Suprapubic skin (tissue), 4 donors: ENCODE results near the gene ACSL6. TPM values are rescaled to one million over a fixed set of nuclear protein-coding genes. Genes with fewer than 3 reads are reported as not detected.

Experiments used
- DNase-seq, 2 donors: peaks; one replicate each; pipeline ENCODE4 v3.0.0-alpha.2; 2019; ENCODE audit warnings: low spot score in 2 of 2
- H3K27ac ChIP-seq: fragments of 200-600 bp; sonication (generic); one replicate; pipeline ENCODE4 v1.5.1; 2019
- H3K27me3 ChIP-seq: fragments of 200-600 bp; sonication (generic); one replicate; pipeline ENCODE4 v1.5.1; 2019
- H3K36me3 ChIP-seq: fragments of 200-600 bp; sonication (generic); one replicate; pipeline ENCODE4 v1.5.1; 2019
- H3K4me1 ChIP-seq: fragments of 200-600 bp; sonication (generic); one replicate; pipeline ENCODE4 v1.5.1; 2019
- H3K4me3 ChIP-seq: fragments of 200-600 bp; sonication (generic); one replicate; pipeline ENCODE4 v1.5.1; 2019; ENCODE audit warnings: mild to moderate bottlenecking
- H3K9me3 ChIP-seq: fragments of 200-600 bp; sonication (generic); one replicate; pipeline ENCODE4 v1.5.1; 2019
- CTCF ChIP-seq, 2 donors: fragments of 200-600 bp in 1 of 2; fragments of 450-650 bp in 1 of 2; sonication (generic) in 1 of 2; IDR thresholded peaks; one replicate each; pipeline ENCODE4 v1.5.1; 2016 to 2019; ENCODE audit warnings: antibody characterized with exemption in 2 of 2, mild to moderate bottlenecking in 1 of 2, moderate library complexity in 1 of 2
- EP300 ChIP-seq: sonication (generic); formaldehyde crosslinking; IDR thresholded peaks from one replicate; pipeline ENCODE4 v1.6.1; 2017; ENCODE audit warnings: antibody characterized with exemption
- POLR2A ChIP-seq, 2 donors: fragments of 450-650 bp; IDR thresholded peaks; one replicate each; pipeline ENCODE4 v1.6.1; 2017; ENCODE audit warnings: antibody characterized with exemption in 2 of 2, mild to moderate bottlenecking in 2 of 2, moderate library complexity in 2 of 2
- POLR2AphosphoS5 ChIP-seq, 3 donors: sonication (generic); formaldehyde crosslinking; IDR thresholded peaks; one replicate each; pipeline ENCODE4 v1.6.1; 2017; ENCODE audit warnings: antibody characterized with exemption in 3 of 3
- WGBS: methylation state at CpG from one replicate; pipeline ENCODE4 v1.1.5; 2018; 5-methylcytosine and 5-hydroxymethylcytosine counted together
- total RNA-seq, 4 donors: library from RNA; depleted of rRNA; stranded (reverse); fragments of >200 nt; gene quantifications; one replicate each; pipeline ENCODE4 v1.1.0, GENCODE V29; 2016

ACSL6 gene
- total RNA-seq, 4 donors from 2014 or later, result 0.21 to 0.89 (median 0.23) TPM; not detected in 1

GRCh38 chr5:131981516-131981915 lies 29.9 kb downstream of the ACSL6 start:
- no peak for TF ChIP-seq CTCF (IDR thresholded peaks at IDR 0.05)
- TF ChIP-seq POLR2AphosphoS5 (IDR thresholded peaks at IDR 0.05), result no peak
- TF ChIP-seq EP300, result no peak
- no peak for TF ChIP-seq POLR2A (IDR thresholded peaks at IDR 0.05)
- no peak for DNase-seq
- H3K4me3 ChIP-seq, result no peak overlapping the region
- no peaks in the 10 kb centered on the region for H3K9me3 ChIP-seq
- peaks cover 14% of the 10 kb centered on the region for H3K4me1 ChIP-seq
- H3K27me3 ChIP-seq, result no peaks in the 10 kb centered on the region
- H3K36me3 ChIP-seq, result no peaks in the 10 kb centered on the region
- H3K27ac ChIP-seq, result no peak overlapping the region
- WGBS, result 42% methylated on average over 4 of the region's 4 CpGs

GRCh38 chr5:131980696-131981095 lies 30.8 kb downstream of the ACSL6 start:
- TF ChIP-seq POLR2AphosphoS5 (IDR thresholded peaks at IDR 0.05) (no peak), CTCF (IDR thresholded peaks at IDR 0.05) (no peak), EP300 (no peak), POLR2A (IDR thresholded peaks at IDR 0.05) (no peak)
- DNase-seq, result no peak
- Histone ChIP-seq H3K9me3 (no peaks in the 10 kb centered on the region), H3K36me3 (no peaks in the 10 kb centered on the region), H3K27me3 (no peaks in the 10 kb centered on the region), H3K4me1 (peaks cover 14% of the 10 kb centered on the region), H3K4me3 (no peak overlapping the region), H3K27ac (no peak overlapping the region)
- WGBS, result 83% methylated on average over 4 of the region's 4 CpGs

- H3K9me3 ChIP-seq, result no peaks in the 10 kb centered on the region
- no peaks in the 10 kb centered on the region for H3K27me3 ChIP-seq
- H3K4me3 ChIP-seq, result no peak overlapping the region
- no peaks in the 10 kb centered on the region for H3K36me3 ChIP-seq
- H3K4me1 ChIP-seq, result peaks cover 14% of the 10 kb centered on the region
- H3K27ac ChIP-seq, result no peak overlapping the region
- DNase-seq, result peak in 1 of 2 donors; percentile 41
- TF ChIP-seq CTCF (IDR thresholded peaks at IDR 0.05) (no peak), POLR2AphosphoS5 (IDR thresholded peaks at IDR 0.05) (no peak), POLR2A (IDR thresholded peaks at IDR 0.05) (no peak), EP300 (no peak)
- WGBS, result 95% methylated on average over 3 of the region's 4 CpGs
These were observed 31.6 kb downstream of the ACSL6 start for GRCh38 chr5:131979816-131980215.

GRCh38 chr5:131977212-131977604 lies 34.2 kb downstream of the ACSL6 start:
- 82% methylated on average over 2 of the region's 2 CpGs for WGBS
- DNase-seq, result peak in 1 of 2 donors; percentile 26
- Histone ChIP-seq H3K27me3 (no peaks in the 10 kb centered on the region), H3K4me1 (peaks cover 2% of the 10 kb centered on the region), H3K27ac (no peak overlapping the region), H3K4me3 (no peak overlapping the region), H3K36me3 (no peaks in the 10 kb centered on the region), H3K9me3 (no peaks in the 10 kb centered on the region)
- TF ChIP-seq POLR2A (IDR thresholded peaks at IDR 0.05) (no peak), POLR2AphosphoS5 (IDR thresholded peaks at IDR 0.05) (no peak), EP300 (no peak), CTCF (IDR thresholded peaks at IDR 0.05) (no peak)

GRCh38 chr5:131976414-131977211 lies 34.8 kb downstream of the ACSL6 start:
- H3K4me1 ChIP-seq, result no peaks in the 10 kb centered on the region
- 97% methylated on average over 6 of the region's 6 CpGs for WGBS
- no peak overlapping the region for H3K4me3 ChIP-seq
- TF ChIP-seq CTCF (IDR thresholded peaks at IDR 0.05), result no peak
- TF ChIP-seq POLR2A (IDR thresholded peaks at IDR 0.05), result no peak
- no peak for TF ChIP-seq POLR2AphosphoS5 (IDR thresholded peaks at IDR 0.05)
- TF ChIP-seq EP300, result no peak
- no peak overlapping the region for H3K27ac ChIP-seq
- no peaks in the 10 kb centered on the region for H3K36me3 ChIP-seq
- DNase-seq, result peak in 1 of 2 donors; percentile 44
- no peaks in the 10 kb centered on the region for H3K27me3 ChIP-seq
- H3K9me3 ChIP-seq, result no peaks in the 10 kb centered on the region
